Loucy (cell line): ENCODE results near the gene DLGAP4.

Source experiments
- H2AFZ ChIP-seq: fragments of 200-600 bp; sonication (generic); 2 replicates; pipeline ENCODE4 v1.6.0; 2016; ENCODE audit warnings: antibody characterized with exemption, mild to moderate bottlenecking, low read length, moderate library complexity
- H3F3A ChIP-seq: fragments of 200-600 bp; 2 replicates; pipeline ENCODE4 v1.6.0; 2016; ENCODE audit warnings: antibody characterized with exemption, low read depth, mild to moderate bottlenecking
- H3K27me3 ChIP-seq: fragments of 200-600 bp; sonication (generic); 2 replicates; pipeline ENCODE4 v1.6.1; 2014; ENCODE audit warnings: low read length, mild to moderate bottlenecking; ENCODE audit not compliant: insufficient read depth, poor library complexity, severe bottlenecking
- H3K36me3 ChIP-seq: fragments of 200-600 bp; sonication (generic); 2 replicates; pipeline ENCODE4 v1.6.1; 2016; ENCODE audit warnings: low read length; ENCODE audit not compliant: insufficient read depth
- H3K4me1 ChIP-seq: fragments of 200-600 bp; sonication (generic); 2 replicates; pipeline ENCODE4 v1.5.1; 2014; ENCODE audit warnings: low read length, mild to moderate bottlenecking; ENCODE audit not compliant: insufficient read depth, poor library complexity, severe bottlenecking
- H3K4me2 ChIP-seq: fragments of 200-600 bp; sonication (generic); 2 replicates; pipeline ENCODE4 v1.6.0; 2014; ENCODE audit warnings: antibody characterized with exemption, low read length, low read depth, mild to moderate bottlenecking; ENCODE audit not compliant: poor library complexity, severe bottlenecking
- H3K4me3 ChIP-seq: fragments of 200-600 bp; sonication (generic); 2 replicates; pipeline ENCODE4 v1.5.1; 2014; ENCODE audit warnings: low read length, mild to moderate bottlenecking, mixed read lengths; ENCODE audit not compliant: poor library complexity, severe bottlenecking
- H3K79me2 ChIP-seq: fragments of 200-600 bp; sonication (generic); 2 replicates; pipeline ENCODE4 v1.6.1; 2014; ENCODE audit warnings: low read length; ENCODE audit not compliant: insufficient read depth
- H3K9ac ChIP-seq: fragments of 200-600 bp; sonication (generic); 2 replicates; pipeline ENCODE4 v1.6.0; 2014; ENCODE audit warnings: mild to moderate bottlenecking, low read depth, low read length, moderate library complexity; ENCODE audit not compliant: poor library complexity, severe bottlenecking
- H3K9me2 ChIP-seq: fragments of 200-600 bp; sonication (generic); replicated peaks from 2 replicates; pipeline ENCODE4 v1.6.1; 2016; ENCODE audit warnings: low read depth, low read length, mixed read lengths
- H3K9me3 ChIP-seq: fragments of 200-600 bp; sonication (generic); 2 replicates; pipeline ENCODE4 v1.6.1; 2014; ENCODE audit warnings: mild to moderate bottlenecking, antibody characterized with exemption, low read length, low read depth; ENCODE audit not compliant: insufficient read depth
- H4K20me1 ChIP-seq: fragments of 200-600 bp; sonication (generic); 2 replicates; pipeline ENCODE4 v1.6.0; 2014; ENCODE audit warnings: antibody characterized with exemption, low read length, mild to moderate bottlenecking; ENCODE audit not compliant: insufficient read depth, poor library complexity, severe bottlenecking
- EZH2phosphoT487 ChIP-seq: fragments of 200-600 bp; IDR thresholded peaks from 2 replicates; pipeline ENCODE4 v1.6.1; 2018; ENCODE audit warnings: antibody characterized with exemption, mild to moderate bottlenecking, moderate library complexity, borderline replicate concordance
- TF ChIP-seq, protein P1 (sequence below): fragments of 200-600 bp; sonication (generic); conservative IDR thresholded peaks from 2 replicates; pipeline ENCODE4 v1.5.1; 2014; ENCODE audit warnings: mild to moderate bottlenecking, antibody characterized with exemption, low read length

Gene DLGAP4

DNA sequence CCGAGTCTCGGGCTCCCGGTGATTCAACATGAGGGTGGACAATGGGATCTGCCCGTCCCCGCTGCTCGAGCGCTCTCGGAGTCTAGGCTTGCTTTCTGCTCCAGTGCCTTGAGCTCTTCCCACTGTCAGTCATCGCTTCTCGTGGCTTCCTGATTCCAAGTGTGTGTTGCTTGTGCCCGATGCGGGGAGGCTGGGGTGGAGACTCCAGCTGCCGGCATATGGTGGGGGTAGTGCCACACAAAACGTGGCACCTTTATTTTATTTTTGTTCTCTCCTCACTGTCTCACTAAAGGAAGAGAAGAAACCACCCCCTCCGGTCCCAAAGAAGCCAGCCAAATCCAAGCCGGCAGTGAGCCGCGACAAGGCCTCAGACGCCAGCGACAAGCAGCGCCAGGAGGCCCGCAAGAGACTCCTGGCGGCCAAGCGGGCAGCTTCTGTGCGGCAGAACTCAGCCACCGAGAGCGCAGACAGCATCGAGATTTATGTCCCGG is 220.4 kb downstream of the DLGAP4 start:
- H3K36me3 ChIP-seq: peaks cover 34% of the 10 kb centered on the region; the same call in 1 of the 2 replicates

DNA sequence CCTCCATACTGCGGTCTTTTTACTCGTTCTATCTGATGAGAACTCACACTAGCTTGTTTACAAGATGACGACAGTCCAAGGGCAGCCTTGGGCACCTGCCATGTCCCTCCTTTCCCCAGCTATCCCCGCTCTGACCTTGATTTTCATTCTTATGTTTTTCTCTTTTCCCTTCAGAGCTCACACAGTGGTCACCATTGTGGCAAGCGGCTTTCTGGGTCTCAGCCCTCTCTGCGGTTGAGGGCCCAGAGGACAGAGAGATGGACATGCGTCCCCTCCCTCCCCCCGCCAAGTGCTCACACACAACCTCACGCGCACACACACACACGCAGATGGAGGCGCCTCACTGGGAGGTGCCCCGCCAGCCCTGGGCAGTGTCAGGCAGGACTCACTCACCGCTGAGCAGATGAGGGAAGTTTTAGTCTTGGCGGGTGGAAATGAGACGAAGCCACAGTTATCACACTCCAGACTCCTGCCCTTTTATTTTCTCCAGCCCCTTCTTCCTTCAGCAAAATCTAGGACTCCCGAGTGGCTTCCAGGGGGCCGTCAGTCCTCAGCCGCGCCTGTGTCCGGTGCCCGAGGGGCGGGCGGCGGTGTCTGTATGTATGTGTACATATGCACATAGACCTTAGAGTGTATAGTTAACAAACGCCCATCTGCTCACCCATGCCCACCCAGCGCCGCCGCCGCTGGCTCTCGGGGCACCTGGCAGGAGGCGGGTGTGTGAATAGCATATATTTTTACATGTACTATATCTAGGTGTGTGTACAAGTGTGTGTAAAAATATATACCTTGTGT is 221.4 kb downstream of the DLGAP4 start:
- Histone ChIP-seq H3K9me2 (no peaks in the 10 kb centered on the region), H3K4me3 (no peak overlapping the region), H3K79me2 (no peaks in the 10 kb centered on the region), H2AFZ (no peak overlapping the region), H3F3A (no peaks in the 10 kb centered on the region), H3K9ac (no peak overlapping the region), H3K4me2 (no peak overlapping the region), H3K36me3 (peaks cover 31% of the 10 kb centered on the region; the same call in 1 of the 2 replicates), H4K20me1 (no peaks in the 10 kb centered on the region), H3K9me3 (no peaks in the 10 kb centered on the region), H3K4me1 (no peaks in the 10 kb centered on the region), H3K27me3 (no peaks in the 10 kb centered on the region)
- TF ChIP-seq, protein P1, sequence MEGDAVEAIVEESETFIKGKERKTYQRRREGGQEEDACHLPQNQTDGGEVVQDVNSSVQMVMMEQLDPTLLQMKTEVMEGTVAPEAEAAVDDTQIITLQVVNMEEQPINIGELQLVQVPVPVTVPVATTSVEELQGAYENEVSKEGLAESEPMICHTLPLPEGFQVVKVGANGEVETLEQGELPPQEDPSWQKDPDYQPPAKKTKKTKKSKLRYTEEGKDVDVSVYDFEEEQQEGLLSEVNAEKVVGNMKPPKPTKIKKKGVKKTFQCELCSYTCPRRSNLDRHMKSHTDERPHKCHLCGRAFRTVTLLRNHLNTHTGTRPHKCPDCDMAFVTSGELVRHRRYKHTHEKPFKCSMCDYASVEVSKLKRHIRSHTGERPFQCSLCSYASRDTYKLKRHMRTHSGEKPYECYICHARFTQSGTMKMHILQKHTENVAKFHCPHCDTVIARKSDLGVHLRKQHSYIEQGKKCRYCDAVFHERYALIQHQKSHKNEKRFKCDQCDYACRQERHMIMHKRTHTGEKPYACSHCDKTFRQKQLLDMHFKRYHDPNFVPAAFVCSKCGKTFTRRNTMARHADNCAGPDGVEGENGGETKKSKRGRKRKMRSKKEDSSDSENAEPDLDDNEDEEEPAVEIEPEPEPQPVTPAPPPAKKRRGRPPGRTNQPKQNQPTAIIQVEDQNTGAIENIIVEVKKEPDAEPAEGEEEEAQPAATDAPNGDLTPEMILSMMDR: no peak
- no peak for TF ChIP-seq EZH2phosphoT487

More for the DNA sequence above, 220.4 kb downstream of the DLGAP4 start:
- H3K9me3 ChIP-seq: no peaks in the 10 kb centered on the region
- no peaks in the 10 kb centered on the region for H3K79me2 ChIP-seq
- no peaks in the 10 kb centered on the region for H4K20me1 ChIP-seq
- no peak overlapping the region for H3K9ac ChIP-seq
- no peaks in the 10 kb centered on the region for H3K4me1 ChIP-seq
- no peaks in the 10 kb centered on the region for H3K27me3 ChIP-seq
- no peak overlapping the region for H3K4me2 ChIP-seq
- no peak for TF ChIP-seq EZH2phosphoT487
- TF ChIP-seq, protein P1: no peak
- no peak overlapping the region for H3K4me3 ChIP-seq
- H2AFZ ChIP-seq: no peak overlapping the region
- no peaks in the 10 kb centered on the region for H3K9me2 ChIP-seq
- H3F3A ChIP-seq: no peaks in the 10 kb centered on the region

DNA sequence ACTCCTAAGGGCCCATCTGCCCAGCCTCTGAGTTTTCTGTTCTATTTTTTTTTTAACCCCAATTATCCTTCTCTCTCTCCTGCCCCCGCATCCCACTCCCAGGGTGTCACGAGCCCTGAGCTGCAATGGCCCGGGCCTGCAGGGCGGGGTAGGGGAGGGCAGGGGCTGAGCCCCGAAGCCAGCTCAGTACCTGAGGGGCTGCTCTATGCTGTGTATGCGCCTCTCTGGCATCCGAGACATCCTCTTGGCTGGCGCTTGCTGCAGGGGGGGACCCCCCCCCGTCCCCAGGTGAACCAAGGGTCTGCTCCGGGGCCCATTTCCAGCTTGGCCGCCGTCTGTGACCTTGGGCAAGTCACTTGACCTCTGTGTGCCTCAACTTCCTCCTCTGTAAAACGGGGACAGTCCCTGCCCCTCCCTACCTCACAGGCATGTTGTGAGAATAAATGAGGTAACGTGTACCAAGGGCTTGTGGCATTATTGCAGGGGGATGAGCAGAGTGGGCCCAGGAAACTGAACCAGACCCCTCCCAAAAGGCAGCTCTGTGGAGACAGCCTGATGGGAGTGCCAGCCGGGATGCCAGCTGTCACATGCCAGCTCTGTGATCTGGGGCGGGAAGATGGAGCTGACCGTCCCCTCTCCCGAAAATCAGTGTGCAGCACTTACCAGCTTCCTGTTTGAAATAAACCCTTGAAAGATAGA is 222.2 kb downstream of the DLGAP4 start:
- no peaks in the 10 kb centered on the region for H3K27me3 ChIP-seq
- H4K20me1 ChIP-seq: no peaks in the 10 kb centered on the region
- H3K4me1 ChIP-seq: no peaks in the 10 kb centered on the region
- no peaks in the 10 kb centered on the region for H3F3A ChIP-seq
- TF ChIP-seq, protein P1: no peak
- no peak for TF ChIP-seq EZH2phosphoT487
- no peak overlapping the region for H2AFZ ChIP-seq
- no peak overlapping the region for H3K4me3 ChIP-seq
- no peaks in the 10 kb centered on the region for H3K9me2 ChIP-seq
- no peak overlapping the region for H3K4me2 ChIP-seq
- no peaks in the 10 kb centered on the region for H3K79me2 ChIP-seq
- no peaks in the 10 kb centered on the region for H3K9me3 ChIP-seq
- H3K9ac ChIP-seq: no peak overlapping the region
- H3K36me3 ChIP-seq: peaks cover 31% of the 10 kb centered on the region; the same call in 1 of the 2 replicates
